GM19438 (cell line): ENCODE results near the gene CCZ1B.
"Not testable (repeated sequence)": the region's sequence is repeated elsewhere in the genome, so short reads cannot be mapped to it uniquely, and the experiment has no call there.

Source experiments
- ATAC-seq: cut with Tn5 transposase; IDR thresholded peaks from one replicate; pipeline ENCODE4 v1.9.1; 2021; ENCODE audit warnings: low read depth; ENCODE audit not compliant: unreplicated experiment

The CCZ1B gene

GRCh38 chr7:6750173-6750572, 75.9 kb downstream of the CCZ1B start:
- not testable (repeated sequence) for ATAC-seq

GRCh38 chr7:6749335-6749734, 76.7 kb downstream of the CCZ1B start:
- ATAC-seq: not testable (repeated sequence)
